ENCODE data around the gene GPC5.
A peak's percentile ranks its signal among the peaks of the same experiment; 100 is the strongest.
"Not testable (repeated sequence)": the region's sequence is repeated elsewhere in the genome, so short reads cannot be mapped to it uniquely, and the experiment has no call there.

The GPC5 gene

GRCh38 chr13:92894447-92894846 is 1496.0 kb downstream of the GPC5 start:
- no peak for DNase-seq (ENCODE audit: low read depth)
- H3K4me3 ChIP-seq (ENCODE audit: low read depth, low read length) = no peak overlapping the region
- no peak for TF ChIP-seq CTCF (conservative IDR thresholded peaks at IDR 0.05; ENCODE audit: low read depth, low read length)

- no peak overlapping the region for H3K4me3 ChIP-seq (ENCODE audit: low read depth, low read length)
- DNase-seq (ENCODE audit: low read depth) = peak; percentile 75
- peak; percentile 46 for TF ChIP-seq CTCF (conservative IDR thresholded peaks at IDR 0.05; ENCODE audit: low read depth, low read length)
These were observed 1498.4 kb downstream of the GPC5 start for GRCh38 chr13:92896842-92897241.

GRCh38 chr13:92898946-92899345 is 1500.5 kb downstream of the GPC5 start:
- not testable (repeated sequence) for H3K4me3 ChIP-seq (ENCODE audit: low read depth, low read length); DNase-seq (ENCODE audit: low read depth)

- TF ChIP-seq CTCF (conservative IDR thresholded peaks at IDR 0.05; ENCODE audit: low read depth, low read length) = no peak
- DNase-seq (ENCODE audit: low read depth) = no peak
- no peak overlapping the region for H3K4me3 ChIP-seq (ENCODE audit: low read depth, low read length)
These were observed 1502.0 kb downstream of the GPC5 start for GRCh38 chr13:92900446-92900845.

- no peak for DNase-seq (ENCODE audit: low read depth)
- no peak overlapping the region for H3K4me3 ChIP-seq (ENCODE audit: low read depth, low read length)
- no peak for TF ChIP-seq CTCF (conservative IDR thresholded peaks at IDR 0.05; ENCODE audit: low read depth, low read length)
These were observed 1503.3 kb downstream of the GPC5 start for GRCh38 chr13:92901739-92902138.

GRCh38 chr13:92912629-92913028 is 1514.2 kb downstream of the GPC5 start:
- no peak overlapping the region for H3K4me3 ChIP-seq (ENCODE audit: low read depth, low read length)
- no peak for TF ChIP-seq CTCF (conservative IDR thresholded peaks at IDR 0.05; ENCODE audit: low read depth, low read length)
- no peak for DNase-seq (ENCODE audit: low read depth)

GRCh38 chr13:92913840-92914239 is 1515.4 kb downstream of the GPC5 start:
- H3K4me3 ChIP-seq (ENCODE audit: low read depth, low read length) = no peak overlapping the region
- no peak for TF ChIP-seq CTCF (conservative IDR thresholded peaks at IDR 0.05; ENCODE audit: low read depth, low read length)
- peak; percentile 11 for DNase-seq (ENCODE audit: low read depth)

Measured in choroid plexus epithelial cell (primary cell).